GM12878 (cell line): ENCODE data around the gene CES4A. TPM values are rescaled to one million over a fixed set of nuclear protein-coding genes. Genes with fewer than 3 reads are reported as not detected.

ENCODE experiments used
- ATAC-seq: fragments of 200-7000 bp; cut with Tn5 transposase; 3 replicates; pipeline ENCODE4 v1.9.1; 2020; ENCODE audit warnings: mild to moderate bottlenecking, moderate library complexity
- BruUV-seq: library from RNA; stranded (reverse); fragments of 400-500 nt; replicated peaks from 2 replicates; lab custom pipeline; 2021; lab: Mats Ljungman, UMichigan
- CTCF ChIA-PET: fragments of 300-600 bp; sonication (Branson Sonifier 250); formaldehyde crosslinking; extraction: SDS; loops from one replicate; lab custom pipeline; 2021; ENCODE audit warnings: inconsistent platforms; lab: Yijun Ruan, JAX
- POLR2A ChIA-PET: fragments of 350-600 bp; formaldehyde crosslinking; extraction: SDS; loops from one replicate; lab custom pipeline; 2021; ENCODE audit warnings: inconsistent platforms; lab: Charles Lee
- RAD21 ChIA-PET: fragments of 300-600 bp; sonication (Branson Sonifier 250); formaldehyde crosslinking; loops from one replicate; lab custom pipeline; 2023; ENCODE audit warnings: antibody characterized with exemption; ENCODE audit not compliant: unreplicated experiment; lab: Charles Lee
- SMC1A ChIA-PET: fragments of 300-600 bp; sonication (Branson Sonifier 250); formaldehyde crosslinking; loops from one replicate; lab custom pipeline; 2023; ENCODE audit not compliant: unreplicated experiment, uncharacterized antibody; lab: Charles Lee
- DNase-seq: peaks from one replicate; pipeline ENCODE4 v3.0.0-alpha.2; 2011; ENCODE audit warnings: low read depth, low spot score
- FAIRE-seq: peaks from 3 replicates; lab custom pipeline; 2011; peaks lifted over from hg19 to GRCh38; lab: Jason Lieb, UNC
- H2AFZ ChIP-seq: 2 replicates; pipeline ENCODE4 v1.6.0; 2011; ENCODE audit warnings: low read depth, low read length, control low read depth; ENCODE audit not compliant: control insufficient read depth
- H3K27ac ChIP-seq: 2 replicates; pipeline ENCODE4 v1.5.1; 2011; ENCODE audit warnings: control low read depth; ENCODE audit not compliant: control insufficient read depth, insufficient read depth
- H3K27me3 ChIP-seq, 2 experiments: replicated peaks in 1 of 2; 2 replicates each; pipeline versions ENCODE4 v1.6.0 to v1.6.1; 2011; ENCODE audit warnings: low read length in 1 of 2; ENCODE audit not compliant: control insufficient read depth in 2 of 2, insufficient read depth in 2 of 2
- H3K36me3 ChIP-seq, 2 experiments: 2 replicates each; pipeline ENCODE4 v1.5.1; 2011; ENCODE audit warnings: low read length in 1 of 2; ENCODE audit not compliant: control insufficient read depth in 2 of 2, insufficient read depth in 2 of 2
- H3K4me1 ChIP-seq: 2 replicates; pipeline ENCODE4 v1.6.1; 2011; ENCODE audit warnings: mild to moderate bottlenecking, low read length, moderate library complexity, mixed read lengths; ENCODE audit not compliant: control insufficient read depth, insufficient read depth
- H3K4me2 ChIP-seq: 2 replicates; pipeline ENCODE4 v1.6.0; 2011; ENCODE audit warnings: control low read depth; ENCODE audit not compliant: control insufficient read depth, insufficient read depth
- H3K4me3 ChIP-seq: fragments of 200-600 bp; sonication (generic); 2 replicates; pipeline ENCODE4 v1.5.1; 2016
- H3K79me2 ChIP-seq: 2 replicates; pipeline ENCODE4 v1.6.0; 2011; ENCODE audit warnings: low read length; ENCODE audit not compliant: control insufficient read depth, insufficient read depth
- H3K9ac ChIP-seq: 2 replicates; pipeline ENCODE4 v1.8.0; 2011; ENCODE audit warnings: low read length, control low read depth, mixed read lengths; ENCODE audit not compliant: control insufficient read depth, insufficient read depth
- H3K9me3 ChIP-seq: replicated peaks from 3 replicates; pipeline ENCODE4 v1.5.1; 2011; ENCODE audit warnings: mild to moderate bottlenecking, low read length; ENCODE audit not compliant: control insufficient read depth, insufficient read depth
- H4K20me1 ChIP-seq: 2 replicates; pipeline ENCODE4 v1.6.0; 2011; ENCODE audit not compliant: control insufficient read depth, insufficient read depth
- ATF3 ChIP-seq: IDR thresholded peaks from 2 replicates; pipeline ENCODE4 v1.6.1; 2011; ENCODE audit warnings: low read depth, mild to moderate bottlenecking, low read length, moderate library complexity, borderline replicate concordance; ENCODE audit errors: extremely low read depth
- CEBPB ChIP-seq, 2 experiments: fragments of 150-350 bp in 1 of 2; IDR thresholded peaks; 2 replicates each; pipeline ENCODE4 v1.6.1; 2012 to 2014; ENCODE audit warnings: low read depth in 2 of 2, low read length in 2 of 2, borderline replicate concordance in 1 of 2, inconsistent platforms in 1 of 2
- CHD2 ChIP-seq: IDR thresholded peaks from 2 replicates; pipeline ENCODE4 v1.6.1; 2011; ENCODE audit warnings: low read depth, low read length, improper control_type of control experiment, borderline replicate concordance
- EP300 ChIP-seq, 2 experiments: fragments of 150-350 bp in 1 of 2; IDR thresholded peaks; 2 replicates each; pipeline ENCODE4 v1.6.1; 2011 to 2012; ENCODE audit warnings: low read depth in 2 of 2, low read length in 2 of 2, borderline replicate concordance in 1 of 2, improper control_type of control experiment in 1 of 2, inconsistent platforms in 1 of 2; ENCODE audit not compliant: control insufficient read depth in 1 of 2
- ESRRA ChIP-seq: IDR thresholded peaks from 2 replicates; pipeline ENCODE4 v1.6.1; 2012; ENCODE audit warnings: mild to moderate bottlenecking, low read length, improper control_type of control experiment
- FOXM1 ChIP-seq: IDR thresholded peaks from 2 replicates; pipeline ENCODE4 v1.6.1; 2012; ENCODE audit warnings: low read depth, mild to moderate bottlenecking, inconsistent platforms, low read length, moderate library complexity
- LARP7 ChIP-seq: fragments of 450-650 bp; IDR thresholded peaks from 2 replicates; pipeline ENCODE4 v1.6.1; 2017; ENCODE audit warnings: mild to moderate bottlenecking
- PBX3 ChIP-seq: IDR thresholded peaks from 2 replicates; pipeline ENCODE4 v1.6.1; 2011; ENCODE audit warnings: mild to moderate bottlenecking, low read depth, low read length, moderate library complexity; ENCODE audit not compliant: insufficient replicate concordance
- POLR2AphosphoS2 ChIP-seq: IDR thresholded peaks from 2 replicates; pipeline ENCODE4 v1.6.1; 2011; ENCODE audit warnings: low read depth, mild to moderate bottlenecking, low read length, improper control_type of control experiment, moderate library complexity
- PRDM15 ChIP-seq: fragments of 450-650 bp; formaldehyde crosslinking; IDR thresholded peaks from 2 replicates; pipeline ENCODE4 v1.4.0; 2020; ENCODE audit warnings: mild to moderate bottlenecking, moderate library complexity
- TARDBP ChIP-seq: IDR thresholded peaks from 2 replicates; pipeline ENCODE4 v1.6.1; 2016; ENCODE audit warnings: borderline replicate concordance
- YY1 ChIP-seq: IDR thresholded peaks from 2 replicates; pipeline ENCODE4 v1.6.1; 2011; ENCODE audit warnings: low read depth, mild to moderate bottlenecking, low read length
- ZSCAN29 ChIP-seq: fragments of 450-650 bp; IDR thresholded peaks from 2 replicates; pipeline ENCODE4 v1.6.1; 2017; ENCODE audit warnings: mild to moderate bottlenecking, moderate library complexity
- WGBS: methylation state at CpG from one replicate; pipeline ENCODE4 v1.1.6; 2016; ENCODE audit warnings: low lambda C conversion rate; ENCODE audit not compliant: insufficient replicate concordance, insufficient coverage; ENCODE audit errors: missing lambda C conversion rate; 5-methylcytosine and 5-hydroxymethylcytosine counted together
- in situ Hi-C: fragments of 300-500 bp; cut with MboI; formaldehyde crosslinking; loops from 9 replicates; pipeline ENCODE4 v1.14.3; 2018; ENCODE audit warnings: mixed read lengths
- intact Hi-C: fragments of 100-400 bp; cut with micrococcal nuclease; formaldehyde crosslinking; loops from one replicate; pipeline ENCODE4 v1.14.2; 2022; ENCODE audit not compliant: unreplicated experiment
- polyA plus RNA-seq, 11 experiments: library from polyadenylated mRNA; depleted of rRNA in 4 of 11; unstranded in 6 of 11; stranded (reverse) in 5 of 11; fragments of >200 nt; fragmentation: Nextera tagmentation in 4 of 11; fragmentation: Illumina TruSeq in 1 of 11; extraction: Ambion mirVana in 4 of 11; extraction: Trizol in 1 of 11; gene quantifications; 1 replicate in 1 of 11; 2 replicates in 10 of 11; pipeline versions ENCODE4 v1.2.1 to v1.2.3, GENCODE V29; 2011 to 2016; ENCODE audit warnings: inconsistent platforms in 2 of 11, missing spikeins in 2 of 11, low read depth in 1 of 11
- total RNA-seq, 4 experiments: library from RNA; depleted of rRNA in 3 of 4; stranded (reverse); fragments of >200 nt in 3 of 4; fragmentation: Illumina TruSeq in 1 of 4; extraction: Trizol in 1 of 4; gene quantifications; 2 replicates each; pipeline versions ENCODE4 v1.2.1 to v1.2.3, GENCODE V29; 2013 to 2021

The CES4A gene
- total and polyA plus RNA-seq, 10 of the 15 experiments (the other 5 are each of a cell fraction or from before 2014, with no cell fraction given), result 0.05 to 5.0 (median 2.1) TPM

- no peaks in the 10 kb centered on the region for H3K9me3 ChIP-seq
- POLR2A ChIA-PET, result interaction anchor here (0.6 to 2.1 kb wide), 4 partner anchors 9 to 151 kb away, joined by 3 to 15 read pairs (median 6); partner anchors contain the start of genes CBFB and NOL3
- no peak overlapping the region for H3K4me3 ChIP-seq
- H4K20me1 ChIP-seq, result no peaks in the 10 kb centered on the region
- ATAC-seq (no peak), DNase-seq (no peak), FAIRE-seq (no peak)
- no TSS peak for BruUV-seq
- no peaks in the 10 kb centered on the region for H3K36me3 ChIP-seq
- peaks cover 5% of the 10 kb centered on the region; the same call in 1 of the 2 replicates for H3K4me1 ChIP-seq
- H3K79me2 ChIP-seq, result no peaks in the 10 kb centered on the region
- no peak overlapping the region for H3K4me2 ChIP-seq
- SMC1A ChIA-PET, result interaction anchor here (0.9 to 4.4 kb wide), 11 partner anchors 9 to 228 kb away, joined by 3 to 57 read pairs (median 7); partner anchors contain the start of genes CBFB and FHOD1
- TF ChIP-seq ATF3 (no peak), PRDM15 (CRISPR knock-in tag) (no peak), ZSCAN29 (no peak), FOXM1 (no peak), TARDBP (no peak), CEBPB (IDR thresholded peaks at IDR 0.05; ENCODE audit: borderline replicate concordance in 1 of 2, low read depth in 2 of 2, low read length in 2 of 2) (no peak), POLR2AphosphoS2 (no peak), EP300 (IDR thresholded peaks at IDR 0.05; ENCODE audit: borderline replicate concordance in 1 of 2, control insufficient read depth in 1 of 2, low read depth in 2 of 2, low read length in 2 of 2) (no peak), LARP7 (no peak), ESRRA (no peak), PBX3 (no peak), YY1 (no peak), CHD2 (no peak)
- CTCF ChIA-PET, result interaction anchor here (1.1 to 12.3 kb wide), 19 partner anchors 8 to 205 kb away, joined by 3 to 205 read pairs (median 16); partner anchors contain the start of genes B3GNT9, CBFB, FBXL8 and MATCAP1
- H3K9ac ChIP-seq, result no peak overlapping the region
- H3K27me3 ChIP-seq, result no peaks in the 10 kb centered on the region; a peak in 2 of 4 replicates
- 70% methylated on average over 8 of the region's 8 CpGs for WGBS
- RAD21 ChIA-PET, result interaction anchor here (0.8 to 4.8 kb wide), 12 partner anchors 9 to 151 kb away, joined by 3 to 85 read pairs (median 11); partner anchors contain the start of genes CBFB, FBXL8, NOL3 and TRADD
- intact Hi-C loops, result loop anchor here (2.0 to 10.0 kb wide), 2 partner anchors 64 to 132 kb away; partner anchors contain the start of gene B3GNT9
- in situ Hi-C loops, result loop anchor here (5.0 kb wide), 2 partner anchors 83 to 133 kb away; partner anchors contain the start of gene B3GNT9
- no peak overlapping the region for H2AFZ ChIP-seq
- H3K27ac ChIP-seq, result no peak overlapping the region
Observed at GRCh38 chr16:67019171-67019570, 30.8 kb downstream of the CES4A start.
